ENCODE data around the gene NFS1.

DNA sequence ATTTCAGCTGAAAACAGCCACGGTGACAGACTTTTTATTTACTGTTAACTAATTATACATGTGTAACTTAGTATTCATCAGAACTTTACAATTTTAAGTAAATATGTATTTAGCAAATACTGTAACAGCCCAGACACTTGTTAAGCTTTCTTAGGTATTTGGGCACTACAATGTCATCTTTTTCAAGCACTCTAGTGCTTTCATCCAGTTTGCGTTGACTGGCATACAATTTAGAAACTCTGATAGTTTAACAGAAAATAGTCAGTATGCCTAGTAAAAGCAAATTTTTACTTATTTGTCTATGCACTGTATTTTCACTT is 32.3 kb upstream of the NFS1 start:
- TF ChIP-seq, protein P1, sequence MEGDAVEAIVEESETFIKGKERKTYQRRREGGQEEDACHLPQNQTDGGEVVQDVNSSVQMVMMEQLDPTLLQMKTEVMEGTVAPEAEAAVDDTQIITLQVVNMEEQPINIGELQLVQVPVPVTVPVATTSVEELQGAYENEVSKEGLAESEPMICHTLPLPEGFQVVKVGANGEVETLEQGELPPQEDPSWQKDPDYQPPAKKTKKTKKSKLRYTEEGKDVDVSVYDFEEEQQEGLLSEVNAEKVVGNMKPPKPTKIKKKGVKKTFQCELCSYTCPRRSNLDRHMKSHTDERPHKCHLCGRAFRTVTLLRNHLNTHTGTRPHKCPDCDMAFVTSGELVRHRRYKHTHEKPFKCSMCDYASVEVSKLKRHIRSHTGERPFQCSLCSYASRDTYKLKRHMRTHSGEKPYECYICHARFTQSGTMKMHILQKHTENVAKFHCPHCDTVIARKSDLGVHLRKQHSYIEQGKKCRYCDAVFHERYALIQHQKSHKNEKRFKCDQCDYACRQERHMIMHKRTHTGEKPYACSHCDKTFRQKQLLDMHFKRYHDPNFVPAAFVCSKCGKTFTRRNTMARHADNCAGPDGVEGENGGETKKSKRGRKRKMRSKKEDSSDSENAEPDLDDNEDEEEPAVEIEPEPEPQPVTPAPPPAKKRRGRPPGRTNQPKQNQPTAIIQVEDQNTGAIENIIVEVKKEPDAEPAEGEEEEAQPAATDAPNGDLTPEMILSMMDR (IDR thresholded peaks at IDR 0.05), result no peak
- no peak for TF ChIP-seq POLR2A (IDR thresholded peaks at IDR 0.05)
